ENCODE measurements around the gene SP140L. TPM values are rescaled to one million over a fixed set of nuclear protein-coding genes. Genes with fewer than 3 reads are reported as not detected.
A peak's percentile ranks its signal among the peaks of the same experiment; 100 is the strongest.
"Not testable (repeated sequence)": the region's sequence is repeated elsewhere in the genome, so short reads cannot be mapped to it uniquely, and the experiment has no call there.

SP140L gene
- total RNA-seq, 3 donors from 2014 or later = 24.1 to 30.3 (median 28.7) TPM

GRCh38 chr2:230435431-230435830 is 108.4 kb downstream of the SP140L start:
- DNase-seq (no peak), ATAC-seq (peak in 1 of 2 donors; percentile 63)
- Mint-ChIP-seq H3K36me3 (ENCODE audit: insufficient read depth) (peaks cover 39% of the 10 kb centered on the region), H3K9me3 (peaks cover 4% of the 10 kb centered on the region), H3K4me3 (no peak overlapping the region), H3K4me1 (ENCODE audit: low read depth) (peaks cover 61% of the 10 kb centered on the region), H3K27me3 (ENCODE audit: low read depth) (no peaks in the 10 kb centered on the region)

GRCh38 chr2:230439121-230439520 is 112.1 kb downstream of the SP140L start:
- H3K27me3 Mint-ChIP-seq (ENCODE audit: low read depth); ATAC-seq; DNase-seq; H3K9me3 Mint-ChIP-seq: not testable (repeated sequence)
- H3K36me3 Mint-ChIP-seq (ENCODE audit: insufficient read depth) = peaks cover 26% of the 10 kb centered on the region
- peak overlapping the region; percentile 77 for H3K4me3 Mint-ChIP-seq
- peaks cover 68% of the 10 kb centered on the region for H3K4me1 Mint-ChIP-seq (ENCODE audit: low read depth)

- peaks cover 31% of the 10 kb centered on the region for H3K36me3 Mint-ChIP-seq (ENCODE audit: insufficient read depth)
- H3K9me3 Mint-ChIP-seq = peaks cover 4% of the 10 kb centered on the region
- H3K27me3 Mint-ChIP-seq (ENCODE audit: low read depth) = no peaks in the 10 kb centered on the region
- H3K4me3 Mint-ChIP-seq = peak overlapping the region; percentile 77
- DNase-seq = no peak
- H3K4me1 Mint-ChIP-seq (ENCODE audit: low read depth) = peaks cover 67% of the 10 kb centered on the region
- ATAC-seq = peak in 1 of 2 donors; percentile 48
Measured at GRCh38 chr2:230439590-230439989, 112.6 kb downstream of the SP140L start.

DNA sequence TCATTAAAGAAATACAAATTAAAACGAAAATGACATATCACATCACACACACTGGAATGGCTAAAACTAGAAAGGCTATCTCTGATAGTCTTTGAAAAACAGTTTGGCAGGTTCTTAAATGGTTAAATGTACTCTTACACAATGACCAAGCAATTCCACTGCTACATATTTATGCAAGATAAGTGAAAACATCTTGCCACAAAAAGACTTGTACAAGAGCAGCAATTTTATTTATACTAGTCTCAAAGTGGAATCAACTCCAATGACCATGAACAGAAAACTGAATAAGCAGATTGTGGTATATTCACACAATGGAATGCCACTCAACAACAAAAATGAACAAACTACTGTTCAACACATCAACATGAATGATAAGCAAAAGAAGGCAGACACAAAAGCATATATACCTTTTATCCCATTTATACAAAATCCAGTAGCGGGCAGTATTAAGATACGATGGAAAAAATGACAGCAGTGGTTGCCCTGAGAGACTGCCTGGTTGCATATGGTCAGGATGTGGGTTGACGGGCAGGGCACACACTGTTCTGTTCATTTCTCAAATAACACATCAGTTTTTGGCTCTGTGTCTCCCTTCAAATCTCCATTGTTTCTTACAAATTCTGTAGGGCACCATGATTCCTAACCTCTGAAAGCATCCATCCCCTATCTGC is 114.4 kb downstream of the SP140L start:
- peak overlapping the region; percentile 37 for H3K4me3 Mint-ChIP-seq
- peaks cover 32% of the 10 kb centered on the region for H3K36me3 Mint-ChIP-seq (ENCODE audit: insufficient read depth)
- DNase-seq (peak; percentile 26), ATAC-seq (peak; percentile 74 to 83)
- peaks cover 2% of the 10 kb centered on the region for H3K9me3 Mint-ChIP-seq
- peaks cover 59% of the 10 kb centered on the region for H3K4me1 Mint-ChIP-seq (ENCODE audit: low read depth)
- no peaks in the 10 kb centered on the region for H3K27me3 Mint-ChIP-seq (ENCODE audit: low read depth)

DNA sequence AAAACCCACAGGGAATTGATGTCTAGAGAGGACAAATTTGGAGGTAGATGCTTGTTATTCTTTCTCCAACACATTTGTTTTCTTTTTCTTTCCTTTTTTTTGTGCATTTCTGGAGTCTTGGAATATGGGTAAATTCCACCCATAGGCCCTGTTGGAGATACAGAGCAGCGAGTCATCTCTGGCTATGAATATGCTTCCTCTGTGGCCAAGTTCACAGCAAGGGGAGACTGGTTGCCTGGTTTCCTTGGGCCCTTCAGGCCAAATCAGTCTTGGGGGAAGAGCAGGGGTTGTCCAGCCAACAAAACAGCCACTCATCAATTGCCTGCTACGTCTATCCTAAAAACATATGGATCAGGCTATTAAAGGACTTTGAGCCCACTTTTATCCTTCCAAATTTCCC is 116.5 kb downstream of the SP140L start:
- no peaks in the 10 kb centered on the region for H3K27me3 Mint-ChIP-seq (ENCODE audit: low read depth)
- H3K36me3 Mint-ChIP-seq (ENCODE audit: insufficient read depth) = peaks cover 47% of the 10 kb centered on the region
- H3K4me1 Mint-ChIP-seq (ENCODE audit: low read depth) = peaks cover 78% of the 10 kb centered on the region
- H3K4me3 Mint-ChIP-seq = no peak overlapping the region
- H3K9me3 Mint-ChIP-seq = no peaks in the 10 kb centered on the region
- DNase-seq (no peak), ATAC-seq (no peak)

- Mint-ChIP-seq H3K27me3 (ENCODE audit: low read depth) (no peaks in the 10 kb centered on the region), H3K36me3 (ENCODE audit: insufficient read depth) (peaks cover 52% of the 10 kb centered on the region), H3K9me3 (no peaks in the 10 kb centered on the region), H3K4me1 (ENCODE audit: low read depth) (peaks cover 77% of the 10 kb centered on the region), H3K4me3 (no peak overlapping the region)
- DNase-seq (no peak), ATAC-seq (no peak)
Measured at GRCh38 chr2:230444832-230445231, 117.8 kb downstream of the SP140L start.

DNA sequence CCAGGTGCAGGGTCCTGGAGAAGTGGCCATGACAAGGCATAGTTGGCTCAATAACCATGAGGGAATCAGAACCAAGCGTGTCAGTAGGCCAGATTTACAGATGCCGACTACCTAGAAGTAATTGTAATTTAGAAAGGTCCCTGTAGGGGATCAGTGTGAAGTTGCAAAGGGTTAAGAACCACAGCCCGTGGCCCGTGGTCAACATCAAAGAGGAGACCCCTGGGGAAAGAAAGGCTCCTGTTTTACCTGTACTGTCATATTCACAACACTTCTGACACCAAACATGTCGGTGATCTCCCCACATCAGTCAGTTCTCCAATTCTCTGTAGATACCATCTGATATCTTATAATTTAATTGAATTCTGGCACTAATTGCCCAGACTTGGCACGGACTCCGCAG is 120.0 kb downstream of the SP140L start:
- Mint-ChIP-seq H3K27me3 (ENCODE audit: low read depth) (no peaks in the 10 kb centered on the region), H3K4me3 (no peak overlapping the region), H3K9me3 (no peaks in the 10 kb centered on the region), H3K4me1 (ENCODE audit: low read depth) (peaks cover 70% of the 10 kb centered on the region), H3K36me3 (ENCODE audit: insufficient read depth) (peaks cover 69% of the 10 kb centered on the region)
- DNase-seq (no peak), ATAC-seq (no peak)

DNA sequence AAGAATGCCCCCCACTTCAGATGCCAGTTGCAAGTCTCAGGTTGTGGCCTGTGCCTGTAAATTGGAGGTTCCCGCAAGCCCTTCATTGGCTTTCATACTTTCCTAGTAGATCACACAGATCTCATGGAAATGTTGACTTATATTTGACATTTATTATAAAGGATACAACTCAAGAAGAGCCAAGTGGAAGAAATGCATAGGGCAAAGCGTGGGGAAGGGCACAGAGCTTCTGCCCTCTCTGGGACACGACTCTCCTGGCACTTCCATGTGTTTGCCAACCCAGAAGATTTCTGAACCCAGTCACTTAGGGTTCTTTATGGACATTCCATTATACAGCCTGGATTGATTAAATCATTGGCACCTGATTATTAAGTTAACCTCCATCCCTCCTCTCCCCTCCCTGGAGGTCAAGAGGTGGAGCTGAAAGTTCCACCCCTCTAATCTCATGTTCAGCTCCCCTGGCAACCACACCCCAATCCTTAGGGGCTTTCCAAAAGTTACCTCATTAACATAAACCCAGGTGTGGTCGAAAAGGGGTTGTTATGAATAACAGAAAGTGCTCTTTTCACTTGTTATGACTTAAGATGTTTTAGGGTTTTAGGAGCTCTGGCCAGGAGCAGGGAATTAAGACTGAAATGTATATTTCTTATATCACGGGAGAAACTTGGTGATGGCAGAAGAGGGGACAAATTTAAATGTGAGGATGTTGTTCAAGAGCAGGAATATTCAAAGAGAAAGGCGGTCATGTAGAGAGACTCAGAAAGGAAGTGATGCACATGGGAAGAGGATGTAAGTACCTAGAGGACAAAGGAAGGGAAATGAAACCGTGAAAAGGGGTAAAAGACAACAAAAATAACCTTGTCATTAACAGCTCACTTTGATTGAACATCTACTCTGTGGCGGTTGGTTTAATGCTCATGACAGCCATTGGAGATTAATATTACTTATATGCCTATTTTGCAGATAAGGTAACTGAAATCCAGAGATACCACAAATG is 120.8 kb downstream of the SP140L start:
- Mint-ChIP-seq H3K27me3 (ENCODE audit: low read depth) (no peaks in the 10 kb centered on the region), H3K36me3 (ENCODE audit: insufficient read depth) (peaks cover 70% of the 10 kb centered on the region), H3K4me1 (ENCODE audit: low read depth) (peaks cover 67% of the 10 kb centered on the region), H3K9me3 (no peaks in the 10 kb centered on the region), H3K4me3 (peak overlapping the region; percentile 56)
- ATAC-seq (peak; percentile 93), DNase-seq (no peak)

GRCh38 chr2:230449901-230450467 is 123.0 kb downstream of the SP140L start:
- Mint-ChIP-seq H3K4me3 (no peak overlapping the region), H3K27me3 (ENCODE audit: low read depth) (no peaks in the 10 kb centered on the region), H3K4me1 (ENCODE audit: low read depth) (peaks cover 77% of the 10 kb centered on the region), H3K9me3 (peaks cover 7% of the 10 kb centered on the region), H3K36me3 (ENCODE audit: insufficient read depth) (peaks cover 76% of the 10 kb centered on the region)
- no peak for ATAC-seq
- DNase-seq = no peak

DNA sequence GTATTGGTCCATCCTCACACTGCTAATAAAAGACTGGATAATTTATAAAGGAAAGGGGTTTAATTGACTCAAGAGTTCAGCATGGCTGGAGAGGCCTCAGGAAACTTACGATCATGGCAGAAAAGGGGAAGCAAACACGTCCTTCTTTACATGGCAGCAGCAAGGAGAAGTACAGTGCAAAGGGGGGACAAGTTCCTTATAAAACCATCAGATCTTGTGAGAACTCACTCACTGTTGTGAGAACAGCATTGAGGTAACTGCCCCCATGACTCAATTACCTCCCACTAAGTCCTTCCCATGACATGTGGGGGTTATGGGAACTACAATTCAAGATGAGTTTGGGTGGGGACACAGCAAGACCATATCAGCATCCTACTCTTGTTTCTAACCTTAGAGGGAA is 126.0 kb downstream of the SP140L start:
- H3K36me3 Mint-ChIP-seq (ENCODE audit: insufficient read depth) = peaks cover 80% of the 10 kb centered on the region
- H3K4me3 Mint-ChIP-seq = no peak overlapping the region
- peaks cover 16% of the 10 kb centered on the region for H3K9me3 Mint-ChIP-seq
- no peaks in the 10 kb centered on the region for H3K27me3 Mint-ChIP-seq (ENCODE audit: low read depth)
- no peak for DNase-seq
- no peak for ATAC-seq
- H3K4me1 Mint-ChIP-seq (ENCODE audit: low read depth) = peaks cover 79% of the 10 kb centered on the region

Other genes starting within 250 kb of the SP140L start
- gene SP110, start 107.2 kb upstream of the SP140L start, total RNA-seq = 10 to 100 TPM; 47.9 to 55.0 (median 49.1) TPM
- gene SP140, start 101.5 kb upstream of the SP140L start, total RNA-seq = 10 to 100 TPM; 38.4 to 50.6 (median 43.9) TPM
- 10 to 100 TPM; 50.7 to 69.7 (median 54.9) TPM for gene SP100, start 89.0 kb downstream of the SP140L start, total RNA-seq

Measured in activated T-cell treated with anti-CD3 and anti-CD28 coated beads, Interleukin-2, amount 50 U/mL, for 4 hours (primary cell).